Measurements from ENCODE around the gene CACNA2D4. TPM values are rescaled to one million over a fixed set of nuclear protein-coding genes. Genes with fewer than 3 reads are reported as not detected.

The CACNA2D4 gene
- total RNA-seq, 4 donors from 2014 or later: 0.84 to 3.8 (median 3.4) TPM

GRCh38 chr12:1837541-1838204 lies 80.8 kb downstream of the CACNA2D4 start:
- Histone ChIP-seq H3K4me1 (no peaks in the 10 kb centered on the region), H3K27ac (replicated peaks in 1 of 4) (no peak overlapping the region), H3K36me3 (no peaks in the 10 kb centered on the region), H3K4me3 (no peak overlapping the region), H3K9me3 (no peaks in the 10 kb centered on the region), H3K27me3 (peaks cover 0 to 45% (median 0%) of the 10 kb centered on the region in 4 donors)
- TF ChIP-seq CTCF (IDR thresholded peaks at IDR 0.05) (no peak), POLR2A (IDR thresholded peaks at IDR 0.05; ENCODE audit: low read depth) (no peak), POLR2AphosphoS5 (IDR thresholded peaks at IDR 0.05) (no peak), EP300 (IDR thresholded peaks at IDR 0.05) (no peak)
- 80% methylated on average over 6 of the region's 12 CpGs for WGBS
- DNase-seq (ENCODE audit: extremely low spot score): no peak
- intact Hi-C loops (cut with DNase I): loop anchor here (5.0 kb wide), 1 partner anchor 75 kb away; no protein-coding TSS in a partner anchor

GRCh38 chr12:1836854-1837421 lies 81.5 kb downstream of the CACNA2D4 start:
- Histone ChIP-seq H3K27me3 (peaks cover 0 to 45% (median under 1%) of the 10 kb centered on the region in 4 donors), H3K4me3 (no peak overlapping the region), H3K9me3 (no peaks in the 10 kb centered on the region), H3K4me1 (no peaks in the 10 kb centered on the region), H3K36me3 (no peaks in the 10 kb centered on the region), H3K27ac (replicated peaks in 1 of 4) (no peak overlapping the region)
- DNase-seq (ENCODE audit: extremely low spot score): no peak
- intact Hi-C loops (cut with DNase I): loop anchor here (5.0 kb wide), 1 partner anchor 75 kb away; no protein-coding TSS in a partner anchor
- WGBS: 73% methylated on average over 16 of the region's 22 CpGs
- TF ChIP-seq POLR2AphosphoS5 (IDR thresholded peaks at IDR 0.05) (no peak), POLR2A (IDR thresholded peaks at IDR 0.05; ENCODE audit: low read depth) (no peak), CTCF (IDR thresholded peaks at IDR 0.05) (no peak), EP300 (IDR thresholded peaks at IDR 0.05) (no peak)

- WGBS: 83% methylated on average over 1 of the region's 7 CpGs
- Histone ChIP-seq H3K36me3 (no peaks in the 10 kb centered on the region), H3K4me3 (no peak overlapping the region), H3K4me1 (peaks cover 0 to 2% (median 0%) of the 10 kb centered on the region in 4 donors), H3K27me3 (peaks cover 0 to 51% (median 4%) of the 10 kb centered on the region in 4 donors), H3K27ac (replicated peaks in 1 of 4) (no peak overlapping the region), H3K9me3 (no peaks in the 10 kb centered on the region)
- TF ChIP-seq POLR2AphosphoS5 (IDR thresholded peaks at IDR 0.05) (no peak), POLR2A (IDR thresholded peaks at IDR 0.05; ENCODE audit: low read depth) (no peak), EP300 (IDR thresholded peaks at IDR 0.05) (no peak), CTCF (IDR thresholded peaks at IDR 0.05) (no peak)
- DNase-seq (ENCODE audit: extremely low spot score): no peak
- intact Hi-C loops (cut with DNase I): loop anchor here (5.0 kb wide), 1 partner anchor 76 kb away; no protein-coding TSS in a partner anchor
Measured at GRCh38 chr12:1836241-1836803, 82.1 kb downstream of the CACNA2D4 start.

- H3K27ac ChIP-seq (replicated peaks in 1 of 4): no peak overlapping the region
- 88% methylated on average over 18 of the region's 22 CpGs for WGBS
- intact Hi-C loops (cut with DNase I): loop anchor here (5.0 kb wide), 1 partner anchor 77 kb away; no protein-coding TSS in a partner anchor
- peaks cover 0 to 9% (median 0%) of the 10 kb centered on the region in 4 donors for H3K4me1 ChIP-seq
- no peak for TF ChIP-seq POLR2AphosphoS5 (IDR thresholded peaks at IDR 0.05)
- no peak for TF ChIP-seq EP300 (IDR thresholded peaks at IDR 0.05)
- no peak for TF ChIP-seq CTCF (IDR thresholded peaks at IDR 0.05)
- TF ChIP-seq POLR2A (IDR thresholded peaks at IDR 0.05; ENCODE audit: low read depth): no peak
- H3K36me3 ChIP-seq: no peaks in the 10 kb centered on the region
- H3K4me3 ChIP-seq: no peak overlapping the region
- H3K27me3 ChIP-seq: peaks cover 0 to 59% (median 5%) of the 10 kb centered on the region in 4 donors
- no peaks in the 10 kb centered on the region for H3K9me3 ChIP-seq
- no peak for DNase-seq (ENCODE audit: extremely low spot score)
Measured at GRCh38 chr12:1835211-1836131, 83.0 kb downstream of the CACNA2D4 start.

Measured in esophagus muscularis mucosa (tissue), 4 donors.